ENCODE measurements around the gene IL18.
"Not testable (repeated sequence)": the region's sequence is repeated elsewhere in the genome, so short reads cannot be mapped to it uniquely, and the experiment has no call there.

The IL18 gene

GRCh38 chr11:112165049-112165448 lies 1.2 kb upstream of the IL18 start:
- H2AFZ ChIP-seq (ENCODE audit: low read depth, low read length), result no peak overlapping the region
- no peak for ATAC-seq (ENCODE audit: insufficient read depth, low read depth)
- no peaks in the 10 kb centered on the region for H3K36me3 ChIP-seq (ENCODE audit: insufficient read depth, low read length)
- H3K27me3 ChIP-seq (ENCODE audit: insufficient read depth, low read length, poor library complexity), result no peaks in the 10 kb centered on the region
- TF ChIP-seq CTCF (IDR thresholded peaks at IDR 0.05; ENCODE audit: borderline replicate concordance, extremely low read depth, low read length, poor library complexity, severe bottlenecking), result no peak
- no peak for TF ChIP-seq EZH2 (IDR thresholded peaks at IDR 0.05; ENCODE audit: borderline replicate concordance, low read depth, low read length, severe bottlenecking)
- no peaks in the 10 kb centered on the region for H4K20me1 ChIP-seq (ENCODE audit: insufficient read depth, low read length)
- H3K27ac ChIP-seq (ENCODE audit: low read length), result no peak overlapping the region
- H3K9me3 ChIP-seq (ENCODE audit: insufficient read depth, low read length, severe bottlenecking), result no peaks in the 10 kb centered on the region
- no peak overlapping the region for H3K9ac ChIP-seq (ENCODE audit: low read depth, low read length)
- H3K4me1 ChIP-seq (ENCODE audit: insufficient read depth, low read length), result no peaks in the 10 kb centered on the region
- no peaks in the 10 kb centered on the region for H3K79me2 ChIP-seq (ENCODE audit: insufficient read depth, low read length)
- no peak for DNase-seq
- no peak overlapping the region for H3K4me3 ChIP-seq (ENCODE audit: low read depth in 1 of 2, low read length in 2 of 2)
- no peak overlapping the region for H3K4me2 ChIP-seq (ENCODE audit: insufficient read depth, low read length)

GRCh38 chr11:112162761-112163546 lies 940 bp downstream of the IL18 start:
- Histone ChIP-seq H3K4me3 (ENCODE audit: low read depth in 1 of 2, low read length in 2 of 2) (no peak overlapping the region), H3K9me3 (ENCODE audit: insufficient read depth, low read length, severe bottlenecking) (no peaks in the 10 kb centered on the region), H3K9ac (ENCODE audit: low read depth, low read length) (no peak overlapping the region), H3K79me2 (ENCODE audit: insufficient read depth, low read length) (no peaks in the 10 kb centered on the region), H2AFZ (ENCODE audit: low read depth, low read length) (no peak overlapping the region), H3K27ac (ENCODE audit: low read length) (no peak overlapping the region), H3K4me2 (ENCODE audit: insufficient read depth, low read length) (no peak overlapping the region), H4K20me1 (ENCODE audit: insufficient read depth, low read length) (no peaks in the 10 kb centered on the region), H3K36me3 (ENCODE audit: insufficient read depth, low read length) (no peaks in the 10 kb centered on the region), H3K27me3 (ENCODE audit: insufficient read depth, low read length, poor library complexity) (no peaks in the 10 kb centered on the region), H3K4me1 (ENCODE audit: insufficient read depth, low read length) (no peaks in the 10 kb centered on the region)
- no peak for DNase-seq
- no peak for ATAC-seq (ENCODE audit: insufficient read depth, low read depth)
- TF ChIP-seq CTCF (IDR thresholded peaks at IDR 0.05; ENCODE audit: borderline replicate concordance, extremely low read depth, low read length, poor library complexity, severe bottlenecking), result no peak
- TF ChIP-seq EZH2 (IDR thresholded peaks at IDR 0.05; ENCODE audit: borderline replicate concordance, low read depth, low read length, severe bottlenecking), result no peak

GRCh38 chr11:112162200-112162599 lies 1.7 kb downstream of the IL18 start:
- ATAC-seq (ENCODE audit: insufficient read depth, low read depth); H3K9ac ChIP-seq (ENCODE audit: low read depth, low read length); H4K20me1 ChIP-seq (ENCODE audit: insufficient read depth, low read length); H2AFZ ChIP-seq (ENCODE audit: low read depth, low read length); H3K27me3 ChIP-seq (ENCODE audit: insufficient read depth, low read length, poor library complexity); DNase-seq; H3K4me2 ChIP-seq (ENCODE audit: insufficient read depth, low read length); H3K4me3 ChIP-seq (ENCODE audit: low read depth in 1 of 2, low read length in 2 of 2); H3K4me1 ChIP-seq (ENCODE audit: insufficient read depth, low read length); H3K9me3 ChIP-seq (ENCODE audit: insufficient read depth, low read length, severe bottlenecking); H3K79me2 ChIP-seq (ENCODE audit: insufficient read depth, low read length); H3K27ac ChIP-seq (ENCODE audit: low read length); H3K36me3 ChIP-seq (ENCODE audit: insufficient read depth, low read length): not testable (repeated sequence)

- TF ChIP-seq EZH2 (IDR thresholded peaks at IDR 0.05; ENCODE audit: borderline replicate concordance, low read depth, low read length, severe bottlenecking) (no peak), CTCF (IDR thresholded peaks at IDR 0.05; ENCODE audit: borderline replicate concordance, extremely low read depth, low read length, poor library complexity, severe bottlenecking) (no peak)
- Histone ChIP-seq H2AFZ (ENCODE audit: low read depth, low read length) (no peak overlapping the region), H4K20me1 (ENCODE audit: insufficient read depth, low read length) (no peaks in the 10 kb centered on the region), H3K9me3 (ENCODE audit: insufficient read depth, low read length, severe bottlenecking) (no peaks in the 10 kb centered on the region), H3K27me3 (ENCODE audit: insufficient read depth, low read length, poor library complexity) (no peaks in the 10 kb centered on the region), H3K79me2 (ENCODE audit: insufficient read depth, low read length) (no peaks in the 10 kb centered on the region), H3K36me3 (ENCODE audit: insufficient read depth, low read length) (no peaks in the 10 kb centered on the region), H3K9ac (ENCODE audit: low read depth, low read length) (no peak overlapping the region), H3K4me3 (ENCODE audit: low read depth in 1 of 2, low read length in 2 of 2) (no peak overlapping the region), H3K27ac (ENCODE audit: low read length) (no peak overlapping the region), H3K4me1 (ENCODE audit: insufficient read depth, low read length) (no peaks in the 10 kb centered on the region), H3K4me2 (ENCODE audit: insufficient read depth, low read length) (no peak overlapping the region)
- DNase-seq (no peak), ATAC-seq (ENCODE audit: insufficient read depth, low read depth) (no peak)
Observed at GRCh38 chr11:112161012-112161411, 2.9 kb downstream of the IL18 start.

All from DND-41 (cell line).